GM13976 (cell line): ENCODE measurements around the gene ZNF592.

Experiments
- DNase-seq: peaks from one replicate; pipeline ENCODE4 v3.0.0; 2012; ENCODE audit warnings: low spot score
- in situ Hi-C: fragments of 300-500 bp; cut with MboI; formaldehyde crosslinking; loops from one replicate; pipeline ENCODE4 v1.12.0; 2022; ENCODE audit warnings: low sequenced_read_pairs, mixed read lengths, inconsistent platforms; ENCODE audit not compliant: unreplicated experiment
- TF ChIP-seq, protein P1 (sequence below): IDR thresholded peaks from 2 replicates; pipeline ENCODE4 v1.5.1; 2012; ENCODE audit warnings: borderline replicate concordance, mild to moderate bottlenecking; ENCODE audit not compliant: insufficient read depth; ENCODE audit errors: extremely low read depth, missing control alignments, control extremely low read depth

Gene ZNF592

DNA sequence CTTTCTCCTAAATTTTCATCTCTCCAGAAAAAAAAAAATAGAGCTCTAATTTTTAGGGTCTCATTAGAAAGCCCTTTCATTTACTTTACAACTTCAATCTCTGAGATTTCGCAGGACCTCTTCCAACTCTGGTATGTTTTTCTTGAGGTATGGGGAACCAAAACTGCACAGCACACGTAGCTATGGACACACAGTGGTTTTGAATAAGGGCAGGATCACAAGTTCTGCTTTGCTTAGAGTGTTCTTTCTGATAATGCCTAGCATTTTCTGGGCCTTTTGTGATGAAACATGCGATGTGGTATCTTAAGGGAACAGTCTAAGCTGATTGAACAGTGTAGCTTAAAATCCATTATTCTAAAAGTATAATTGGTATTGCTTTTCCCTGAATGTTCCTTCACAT is 25.3 kb downstream of the ZNF592 start:
- TF ChIP-seq, protein P1, sequence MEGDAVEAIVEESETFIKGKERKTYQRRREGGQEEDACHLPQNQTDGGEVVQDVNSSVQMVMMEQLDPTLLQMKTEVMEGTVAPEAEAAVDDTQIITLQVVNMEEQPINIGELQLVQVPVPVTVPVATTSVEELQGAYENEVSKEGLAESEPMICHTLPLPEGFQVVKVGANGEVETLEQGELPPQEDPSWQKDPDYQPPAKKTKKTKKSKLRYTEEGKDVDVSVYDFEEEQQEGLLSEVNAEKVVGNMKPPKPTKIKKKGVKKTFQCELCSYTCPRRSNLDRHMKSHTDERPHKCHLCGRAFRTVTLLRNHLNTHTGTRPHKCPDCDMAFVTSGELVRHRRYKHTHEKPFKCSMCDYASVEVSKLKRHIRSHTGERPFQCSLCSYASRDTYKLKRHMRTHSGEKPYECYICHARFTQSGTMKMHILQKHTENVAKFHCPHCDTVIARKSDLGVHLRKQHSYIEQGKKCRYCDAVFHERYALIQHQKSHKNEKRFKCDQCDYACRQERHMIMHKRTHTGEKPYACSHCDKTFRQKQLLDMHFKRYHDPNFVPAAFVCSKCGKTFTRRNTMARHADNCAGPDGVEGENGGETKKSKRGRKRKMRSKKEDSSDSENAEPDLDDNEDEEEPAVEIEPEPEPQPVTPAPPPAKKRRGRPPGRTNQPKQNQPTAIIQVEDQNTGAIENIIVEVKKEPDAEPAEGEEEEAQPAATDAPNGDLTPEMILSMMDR, result no peak
- DNase-seq, result peak; percentile 55
- in situ Hi-C loops, result no loop called here

DNA sequence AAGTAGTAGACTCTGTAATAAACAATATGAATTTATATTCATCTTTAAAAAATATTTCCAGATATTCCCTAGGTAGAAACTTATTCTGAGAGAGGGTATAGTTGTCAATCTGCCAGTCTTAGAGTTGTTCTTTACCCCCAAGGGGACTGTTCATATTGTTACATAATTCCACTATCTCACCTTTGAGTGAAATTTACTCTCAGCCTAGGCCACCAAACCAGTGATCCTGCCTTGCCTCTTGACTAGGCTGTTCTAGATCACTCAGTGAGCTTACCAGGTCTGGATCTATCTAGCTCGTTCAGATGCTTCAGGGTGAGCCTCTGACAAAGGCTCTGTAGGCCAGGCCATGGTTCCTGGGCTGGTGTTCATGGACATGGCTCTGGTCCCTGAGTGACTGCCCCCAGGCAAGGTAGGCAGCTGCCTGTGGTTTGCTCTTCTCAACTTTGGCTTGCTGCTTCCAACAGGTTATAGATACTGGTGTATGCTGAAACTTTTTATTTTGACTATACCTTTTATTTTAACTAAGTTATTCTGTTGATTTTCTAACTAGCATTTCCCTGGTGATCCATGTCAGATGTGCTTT is 27.6 kb downstream of the ZNF592 start:
- no peak for DNase-seq
- in situ Hi-C loops, result no loop called here
- TF ChIP-seq, protein P1, result no peak

DNA sequence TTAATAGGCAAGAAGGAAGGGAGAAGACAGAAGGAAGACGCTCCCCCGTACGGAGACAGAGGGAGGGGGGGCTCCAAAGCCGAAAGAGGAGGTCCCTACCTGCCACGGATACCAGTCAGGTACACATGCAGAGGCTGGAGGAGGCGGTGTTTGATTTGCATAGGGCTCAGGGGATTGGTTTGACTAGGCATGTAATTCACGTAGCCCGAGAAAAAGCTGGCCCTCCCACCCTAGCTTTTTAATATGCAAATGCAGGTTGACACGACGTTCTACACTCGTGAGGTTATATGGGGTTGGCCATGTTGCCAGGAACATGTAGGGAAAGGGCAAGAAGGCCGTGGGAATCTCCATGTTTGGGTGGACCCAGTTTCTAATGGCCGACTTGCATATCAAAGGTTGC is 29.8 kb downstream of the ZNF592 start:
- no peak for DNase-seq
- TF ChIP-seq, protein P1, result no peak
- in situ Hi-C loops, result no loop called here

DNA sequence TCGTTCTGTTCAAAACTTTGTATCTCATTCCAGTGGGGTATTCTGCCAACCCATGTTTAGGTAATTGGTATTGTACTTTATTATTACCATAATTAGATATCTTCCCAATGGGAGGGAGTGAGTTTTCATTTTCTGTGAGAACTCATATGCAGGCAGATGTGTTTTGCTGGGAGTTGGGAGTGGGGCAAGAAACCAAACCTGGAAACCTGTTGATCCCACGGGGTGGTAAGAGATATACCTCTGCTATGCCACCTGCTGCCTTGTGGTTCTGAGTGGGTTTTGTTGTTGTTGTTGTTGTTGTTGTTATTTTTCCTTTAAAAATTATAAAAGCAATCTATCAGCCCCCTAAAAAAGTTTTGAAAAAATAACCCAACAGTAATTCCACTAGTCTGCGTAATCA is 32.1 kb downstream of the ZNF592 start:
- in situ Hi-C loops, result no loop called here

DNA sequence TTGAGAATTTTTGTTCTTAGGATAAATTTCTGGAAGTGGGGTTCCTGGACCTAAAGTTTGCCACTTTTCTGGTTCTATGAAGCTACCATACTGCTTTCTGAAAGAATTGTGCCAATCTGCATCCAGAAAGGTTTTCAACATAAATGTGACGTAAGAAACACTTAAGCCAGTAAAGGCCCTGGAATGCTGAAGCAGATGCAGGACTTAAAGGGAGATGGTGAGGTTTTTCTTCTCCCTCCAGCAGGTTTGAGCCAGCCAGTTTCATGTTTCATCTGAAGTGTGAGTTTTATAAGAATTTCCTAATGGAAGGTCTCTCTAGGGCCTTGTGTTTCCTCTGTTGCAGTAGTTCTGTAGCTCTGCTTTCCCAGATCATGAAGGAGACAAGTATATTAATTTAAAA is 33.1 kb downstream of the ZNF592 start:
- TF ChIP-seq, protein P1, result no peak
- in situ Hi-C loops, result no loop called here
- no peak for DNase-seq

More for the DNA sequence above, 32.1 kb downstream of the ZNF592 start:
- DNase-seq, result no peak
- TF ChIP-seq, protein P1, result no peak

DNA sequence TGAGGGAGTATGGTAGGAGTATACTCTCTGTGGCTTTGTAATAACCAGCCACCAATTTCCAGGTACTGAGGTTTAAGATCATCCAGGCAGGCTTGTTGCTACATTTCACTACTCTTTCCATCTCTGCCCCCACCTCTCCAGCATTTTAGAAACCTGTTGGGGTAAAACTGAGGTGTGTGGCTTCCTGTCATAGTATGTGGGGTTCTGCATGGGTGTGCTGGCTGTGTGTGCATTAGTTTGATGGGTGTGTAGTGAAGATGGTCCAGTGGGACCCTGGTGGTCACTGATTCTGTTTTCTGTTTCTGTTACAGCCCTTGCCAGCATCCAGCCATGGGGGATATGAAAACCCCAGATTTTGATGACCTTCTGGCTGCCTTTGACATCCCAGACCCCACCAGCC is 34.0 kb downstream of the ZNF592 start:
- in situ Hi-C loops, result no loop called here
- DNase-seq, result no peak
- TF ChIP-seq, protein P1, result no peak
